Tibial artery (tissue), 4 donors: ENCODE data around the gene RBBP4.

ENCODE experiments used
- DNase-seq, 2 donors: peaks; one replicate each; pipeline ENCODE4 v3.0.0-alpha.2; 2019
- H3K27ac ChIP-seq, 2 donors: fragments of 200-600 bp; sonication (generic) in 1 of 2; 1 replicate in 1 of 2; 2 replicates in 1 of 2; pipeline ENCODE4 v1.5.1; 2018 to 2019; ENCODE audit warnings: mild to moderate bottlenecking in 1 of 2
- H3K27me3 ChIP-seq, 2 donors: fragments of 200-600 bp; sonication (generic) in 1 of 2; one replicate each; pipeline versions ENCODE4 v1.5.1 to v1.6.0; 2016 to 2019
- H3K36me3 ChIP-seq, 3 donors: fragments of 200-600 bp; sonication (generic) in 2 of 3; one replicate each; pipeline ENCODE4 v1.5.1; 2016 to 2019; ENCODE audit warnings: mild to moderate bottlenecking in 2 of 3
- H3K4me1 ChIP-seq, 4 donors: fragments of 200-600 bp; sonication (generic) in 2 of 4; 1 replicate in 3 of 4; 2 replicates in 1 of 4; pipeline ENCODE4 v1.5.1; 2016 to 2019
- H3K4me3 ChIP-seq, 2 donors: fragments of 200-600 bp; sonication (generic) in 1 of 2; 1 replicate in 1 of 2; 2 replicates in 1 of 2; pipeline ENCODE4 v1.5.1; 2018 to 2019; ENCODE audit warnings: mild to moderate bottlenecking in 2 of 2
- H3K9me3 ChIP-seq, 3 donors: fragments of 200-600 bp; sonication (generic) in 1 of 3; one replicate each; pipeline ENCODE4 v1.5.1; 2016 to 2019
- CTCF ChIP-seq, 2 experiments: fragments of 200-600 bp in 1 of 2; fragments of 450-650 bp in 1 of 2; IDR thresholded peaks; one replicate each; pipeline ENCODE4 v1.5.1; 2017 to 2019; ENCODE audit warnings: antibody characterized with exemption in 2 of 2, mild to moderate bottlenecking in 1 of 2, moderate library complexity in 1 of 2
- intact Hi-C: fragments of 100-400 bp; cut with DNase I; formaldehyde crosslinking; loops from one replicate; pipeline ENCODE4 v1.15.0; 2023; ENCODE audit warnings: low total_unique reads

The RBBP4 gene

GRCh38 chr1:32650752-32651460 lies at the start of gene RBBP4:
RBBP4 (plus strand) TSS chr1:32651208; CDS start chr1:32651307, 99 bp downstream.
- H3K4me3 ChIP-seq, result peak within 1 kb of the TSS; percentile 69 to 74
- H3K27me3 ChIP-seq, result no peaks in the 10 kb centered on the region
- DNase-seq, result peak; percentile 95 to 99
- no peaks in the 10 kb centered on the region for H3K9me3 ChIP-seq
- intact Hi-C loops, result loop anchor here (5.0 kb wide), 1 partner anchor 41 kb away; no protein-coding TSS in a partner anchor
- H3K36me3 ChIP-seq, result peaks cover 8 to 26% (median 18%) of the 10 kb centered on the region in 3 donors
- H3K4me1 ChIP-seq, result peaks cover 0 to 61% (median 36%) of the 10 kb centered on the region in 4 donors
- H3K27ac ChIP-seq, result peak within 1 kb of the TSS; percentile 91 to 95
- TF ChIP-seq CTCF (IDR thresholded peaks at IDR 0.05), result peak in 1 of 2 experiments; percentile 15

GRCh38 chr1:32605711-32606424 lies 45.1 kb upstream of the RBBP4 start:
- Histone ChIP-seq H3K4me3 (no peak overlapping the region), H3K9me3 (no peaks in the 10 kb centered on the region), H3K36me3 (peaks cover 0 to 22% (median 9%) of the 10 kb centered on the region in 3 donors), H3K27me3 (no peaks in the 10 kb centered on the region), H3K27ac (no peak overlapping the region), H3K4me1 (no peaks in the 10 kb centered on the region)
- no peak for DNase-seq
- no peak for TF ChIP-seq CTCF (IDR thresholded peaks at IDR 0.05)
- intact Hi-C loops, result no loop called here

GRCh38 chr1:32606565-32607371 lies 44.2 kb upstream of the RBBP4 start:
- no peak for TF ChIP-seq CTCF (IDR thresholded peaks at IDR 0.05)
- intact Hi-C loops, result no loop called here
- Histone ChIP-seq H3K4me1 (no peaks in the 10 kb centered on the region), H3K27me3 (no peaks in the 10 kb centered on the region), H3K27ac (no peak overlapping the region), H3K4me3 (no peak overlapping the region), H3K9me3 (no peaks in the 10 kb centered on the region), H3K36me3 (peaks cover 0 to 17% (median 9%) of the 10 kb centered on the region in 3 donors)
- DNase-seq, result no peak

GRCh38 chr1:32609180-32609579 lies 41.8 kb upstream of the RBBP4 start:
- Histone ChIP-seq H3K9me3 (no peaks in the 10 kb centered on the region), H3K27me3 (no peaks in the 10 kb centered on the region), H3K36me3 (peaks cover 0 to 17% (median 9%) of the 10 kb centered on the region in 3 donors), H3K4me1 (peaks cover 0 to 10% (median 0%) of the 10 kb centered on the region in 4 donors), H3K27ac (no peak overlapping the region), H3K4me3 (no peak overlapping the region)
- no peak for TF ChIP-seq CTCF (IDR thresholded peaks at IDR 0.05)
- no peak for DNase-seq
- intact Hi-C loops, result no loop called here

- H3K9me3 ChIP-seq, result no peaks in the 10 kb centered on the region
- no peak for TF ChIP-seq CTCF (IDR thresholded peaks at IDR 0.05)
- no peak for DNase-seq
- H3K27me3 ChIP-seq, result no peaks in the 10 kb centered on the region
- intact Hi-C loops, result loop anchor here (10.0 kb wide), 1 partner anchor 157 kb away; no protein-coding TSS in a partner anchor
- H3K27ac ChIP-seq, result peak overlapping the region in 1 of 2 donors; percentile 41
- peaks cover 0 to 5% (median 0%) of the 10 kb centered on the region in 3 donors for H3K36me3 ChIP-seq
- H3K4me3 ChIP-seq, result peak overlapping the region; percentile 46 to 54
- H3K4me1 ChIP-seq, result peaks cover 0 to 10% (median 0%) of the 10 kb centered on the region in 4 donors
Observed at GRCh38 chr1:32611859-32612188, 39.2 kb upstream of the RBBP4 start.
